PC-3 (cell line): ENCODE results near the gene SPRED2.

Source experiments
- EZH2 ChIP-seq: fragments of 300-600 bp; sonication (generic); IDR thresholded peaks from one replicate; pipeline ENCODE4 v1.6.1; 2017; ENCODE audit warnings: antibody characterized with exemption, mild to moderate bottlenecking, low read length; ENCODE audit not compliant: unreplicated experiment
- EZH2phosphoT487 ChIP-seq: fragments of 300-600 bp; sonication (generic); IDR thresholded peaks from 2 replicates; pipeline ENCODE4 v1.6.1; 2018; ENCODE audit warnings: mild to moderate bottlenecking, antibody characterized with exemption, low read length, borderline replicate concordance
- TF ChIP-seq, protein P1 (sequence below): fragments of 300-600 bp; sonication (generic); conservative IDR thresholded peaks from 2 replicates; pipeline ENCODE4 v1.5.1; 2017; ENCODE audit warnings: antibody characterized with exemption, low read depth, mild to moderate bottlenecking, low read length

DNA sequence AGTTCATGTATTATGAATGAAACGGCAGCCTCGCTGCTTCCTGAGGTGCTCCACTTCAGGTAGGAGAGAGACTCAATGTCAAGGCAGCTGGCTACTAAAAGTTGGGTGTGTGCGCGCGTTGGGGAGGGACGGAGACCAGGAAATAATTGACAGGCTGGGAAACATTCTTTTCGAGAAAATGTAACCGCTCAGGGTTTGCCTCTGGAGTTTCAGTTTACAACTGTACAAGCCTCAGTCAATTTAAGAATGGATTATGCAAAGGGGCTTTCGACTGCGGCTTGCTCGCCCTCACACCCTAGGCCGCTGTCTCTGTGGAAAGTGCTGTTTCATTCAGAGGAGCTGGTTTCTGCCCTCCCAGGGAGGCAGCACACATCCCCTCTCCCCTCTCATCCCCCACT is 4.4 kb upstream of the SPRED2 start:
- TF ChIP-seq, protein P1, sequence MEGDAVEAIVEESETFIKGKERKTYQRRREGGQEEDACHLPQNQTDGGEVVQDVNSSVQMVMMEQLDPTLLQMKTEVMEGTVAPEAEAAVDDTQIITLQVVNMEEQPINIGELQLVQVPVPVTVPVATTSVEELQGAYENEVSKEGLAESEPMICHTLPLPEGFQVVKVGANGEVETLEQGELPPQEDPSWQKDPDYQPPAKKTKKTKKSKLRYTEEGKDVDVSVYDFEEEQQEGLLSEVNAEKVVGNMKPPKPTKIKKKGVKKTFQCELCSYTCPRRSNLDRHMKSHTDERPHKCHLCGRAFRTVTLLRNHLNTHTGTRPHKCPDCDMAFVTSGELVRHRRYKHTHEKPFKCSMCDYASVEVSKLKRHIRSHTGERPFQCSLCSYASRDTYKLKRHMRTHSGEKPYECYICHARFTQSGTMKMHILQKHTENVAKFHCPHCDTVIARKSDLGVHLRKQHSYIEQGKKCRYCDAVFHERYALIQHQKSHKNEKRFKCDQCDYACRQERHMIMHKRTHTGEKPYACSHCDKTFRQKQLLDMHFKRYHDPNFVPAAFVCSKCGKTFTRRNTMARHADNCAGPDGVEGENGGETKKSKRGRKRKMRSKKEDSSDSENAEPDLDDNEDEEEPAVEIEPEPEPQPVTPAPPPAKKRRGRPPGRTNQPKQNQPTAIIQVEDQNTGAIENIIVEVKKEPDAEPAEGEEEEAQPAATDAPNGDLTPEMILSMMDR: no peak
- TF ChIP-seq EZH2 (no peak), EZH2phosphoT487 (no peak)
